GM19452 (cell line): ENCODE data around the gene MSI2.

Experiments used
- ATAC-seq: cut with Tn5 transposase; IDR thresholded peaks from one replicate; pipeline ENCODE4 v1.9.1; 2021; ENCODE audit not compliant: unreplicated experiment

MSI2 gene

GRCh38 chr17:57532556-57532955 lies 276.2 kb downstream of the MSI2 start:
- no peak for ATAC-seq

DNA sequence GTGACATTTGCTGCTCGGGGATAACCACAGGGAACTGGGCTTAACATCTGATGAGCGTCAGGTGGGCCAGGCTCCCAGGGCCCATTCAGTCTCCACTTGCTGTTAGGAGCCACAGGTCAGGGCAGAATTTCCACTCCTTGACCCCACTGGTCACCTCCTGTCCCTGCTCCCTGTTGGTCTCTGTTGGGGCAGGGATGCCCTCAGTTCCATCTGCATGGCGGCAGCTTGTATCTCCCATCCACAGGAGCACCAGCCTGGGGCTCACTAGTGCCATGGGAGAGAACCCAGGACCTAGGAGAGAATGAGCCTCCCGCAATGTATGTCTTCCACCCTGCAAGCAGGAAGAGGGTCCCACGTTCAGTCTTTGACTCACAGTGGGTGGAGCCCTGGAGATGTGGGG lies 276.6 kb downstream of the MSI2 start:
- no peak for ATAC-seq

DNA sequence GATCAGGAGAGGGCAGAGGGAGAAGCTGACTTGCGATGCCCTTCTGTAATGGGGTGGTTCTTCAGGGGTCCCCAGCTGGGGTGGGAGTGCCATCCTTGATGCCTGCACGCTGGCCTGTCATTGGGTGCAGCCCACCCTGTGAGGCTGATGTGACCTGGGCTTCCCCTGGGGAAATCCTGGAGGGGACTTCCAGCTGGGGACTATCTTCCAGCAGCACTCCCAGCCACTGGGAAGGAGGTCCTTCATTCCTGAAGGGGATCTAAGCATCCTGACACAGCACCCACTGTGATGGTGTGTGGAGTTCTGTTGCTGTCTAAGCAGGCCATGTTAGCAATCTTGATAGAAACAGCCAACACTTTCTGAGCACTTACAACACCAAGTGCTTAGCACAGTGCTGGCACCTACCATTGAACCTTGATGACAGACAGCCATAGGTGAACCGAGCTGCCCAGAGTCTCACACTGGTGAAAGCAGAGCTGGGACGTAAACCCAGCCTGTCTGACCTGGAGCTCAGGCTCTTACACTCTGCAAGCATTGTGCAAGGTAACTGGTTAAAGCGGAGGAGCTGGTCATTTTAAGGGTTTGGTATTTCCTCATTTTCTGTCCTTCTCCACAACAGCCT lies 277.5 kb downstream of the MSI2 start:
- ATAC-seq = no peak

DNA sequence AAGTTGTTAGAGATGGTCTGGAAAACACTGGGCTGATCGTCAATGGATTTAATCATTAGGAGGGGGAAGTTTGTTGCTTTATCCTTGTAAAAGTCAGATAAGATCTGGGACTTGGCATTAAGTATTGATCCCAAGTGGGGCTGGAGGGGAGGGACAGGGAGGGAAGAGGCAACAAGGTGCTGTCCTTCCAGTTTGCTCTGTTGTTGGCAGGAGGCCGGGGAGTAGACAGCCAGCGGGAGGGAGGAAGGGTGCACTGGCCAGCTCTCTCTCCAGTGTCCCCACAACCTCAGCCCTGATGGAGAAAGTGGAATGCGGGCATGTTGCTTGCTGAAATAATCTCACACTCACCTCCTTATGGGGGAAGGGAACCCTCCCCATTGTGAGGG lies 278.5 kb downstream of the MSI2 start:
- no peak for ATAC-seq

DNA sequence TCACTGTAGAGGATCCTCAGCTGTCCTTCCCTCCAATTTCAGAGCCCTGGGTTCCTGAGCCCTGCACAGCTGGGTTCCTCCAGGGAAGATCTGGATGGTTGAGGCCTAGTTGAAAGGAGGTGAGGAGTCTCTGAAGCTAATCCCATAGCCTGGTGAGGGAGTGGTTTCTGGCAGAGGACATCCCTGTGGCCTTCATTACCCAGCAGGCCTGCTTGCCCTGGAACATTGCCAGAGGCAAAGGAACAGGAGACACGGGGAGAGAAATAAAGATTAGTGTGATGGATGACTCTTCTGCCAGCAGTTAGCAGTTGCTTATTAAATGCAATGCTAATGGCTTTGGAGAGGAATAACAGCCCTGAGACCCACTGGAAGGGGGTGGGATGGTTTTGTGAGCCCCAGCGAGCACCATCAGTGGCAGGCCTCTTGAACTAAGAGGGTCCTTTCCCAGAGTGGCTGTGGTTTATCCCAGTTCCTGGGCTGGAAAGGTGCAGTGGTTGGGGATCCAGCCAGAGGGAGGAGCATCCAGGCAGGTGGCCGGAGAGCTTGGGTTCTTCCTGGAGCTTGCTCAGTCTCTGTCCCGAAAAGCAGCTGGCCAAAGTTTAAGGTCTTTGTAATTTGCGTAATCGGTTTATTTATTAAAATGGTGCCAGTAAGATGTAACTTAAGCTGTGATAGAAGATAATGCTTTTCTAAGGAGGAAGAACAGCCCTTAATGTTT lies 279.1 kb downstream of the MSI2 start:
- ATAC-seq = no peak

GRCh38 chr17:57536289-57536688 lies 280.0 kb downstream of the MSI2 start:
- ATAC-seq = no peak

- no peak for ATAC-seq
Observed at GRCh38 chr17:57536789-57537523, 280.6 kb downstream of the MSI2 start.

DNA sequence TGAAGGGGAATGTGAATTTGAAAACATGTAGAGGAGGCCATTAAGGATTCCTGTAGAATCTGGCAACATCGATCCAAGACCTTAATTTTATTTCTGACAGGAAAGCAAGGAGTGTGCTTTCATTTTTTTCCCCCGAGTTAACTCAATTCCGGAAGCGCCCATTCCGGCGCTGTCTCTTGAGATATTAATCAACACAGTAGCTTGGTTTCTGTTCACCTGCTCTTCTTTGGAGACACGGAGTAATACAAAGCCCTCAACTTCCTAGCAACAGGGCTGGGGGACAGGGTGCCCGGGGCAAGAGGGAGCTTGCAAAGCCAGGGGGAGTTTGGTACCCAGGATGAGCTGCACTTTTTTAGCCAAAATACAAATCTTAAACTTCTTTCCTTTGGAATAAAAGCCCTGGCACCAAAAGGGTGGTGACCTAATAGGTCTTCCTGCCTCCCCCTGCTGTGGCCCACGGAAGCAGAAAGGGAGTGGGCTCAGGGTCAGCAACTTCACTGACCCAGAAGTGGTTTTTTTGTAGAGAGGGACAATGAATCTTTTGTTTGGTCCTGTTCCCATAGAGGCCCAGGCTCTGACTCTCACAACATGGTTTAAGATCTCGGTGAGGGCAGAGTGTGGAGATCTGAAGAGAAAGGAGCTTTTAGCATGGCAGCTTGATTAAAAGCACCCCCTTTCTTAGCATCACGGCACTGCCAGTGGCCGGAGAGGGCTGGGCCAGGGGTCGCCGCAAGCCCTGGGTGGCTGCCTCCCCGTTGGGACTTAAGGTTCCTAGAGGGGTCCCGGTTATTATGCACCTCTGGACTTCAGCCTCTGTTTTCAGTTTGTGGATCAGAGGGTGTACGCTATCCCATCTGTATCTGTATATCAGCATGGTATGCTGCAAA lies 281.4 kb downstream of the MSI2 start:
- ATAC-seq = no peak

DNA sequence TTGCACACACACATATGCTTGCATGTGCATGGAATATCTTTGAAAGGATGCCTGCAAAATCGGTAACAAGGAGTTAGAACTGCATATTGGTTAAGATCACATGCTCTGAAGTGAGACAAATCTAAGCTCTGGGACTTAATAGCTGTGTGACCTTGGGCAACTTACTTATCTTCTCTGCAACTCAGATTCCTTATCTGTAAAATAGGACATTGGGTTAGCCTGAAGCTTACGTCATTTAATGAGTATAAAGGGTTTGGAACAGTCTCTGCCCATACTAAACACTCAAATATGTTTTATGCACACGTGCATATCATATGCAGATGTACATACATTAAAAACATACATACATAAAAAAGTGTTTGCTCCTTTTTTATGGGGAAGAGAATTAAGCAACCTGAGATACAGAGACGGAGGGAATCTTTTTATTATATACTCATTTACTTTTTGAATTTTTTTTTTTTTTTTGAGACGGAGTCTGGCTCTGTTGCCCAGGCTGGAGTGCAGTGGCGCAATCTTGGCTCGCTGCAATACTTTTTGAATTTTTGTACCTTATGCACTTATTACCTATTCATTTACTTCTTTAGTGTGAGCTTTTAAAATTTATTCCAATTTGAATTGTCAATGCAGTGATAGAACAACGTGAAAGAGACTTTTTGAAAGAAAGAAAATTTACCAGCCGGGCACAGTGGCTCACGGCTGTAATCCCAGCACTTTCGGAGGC lies 282.6 kb downstream of the MSI2 start:
- ATAC-seq = no peak

- ATAC-seq = no peak
Observed at GRCh38 chr17:57539529-57540301, 283.4 kb downstream of the MSI2 start.

GRCh38 chr17:57540596-57540995 lies 284.3 kb downstream of the MSI2 start:
- ATAC-seq = no peak

GRCh38 chr17:57541049-57541448 lies 284.7 kb downstream of the MSI2 start:
- ATAC-seq = no peak

- no peak for ATAC-seq
Observed at GRCh38 chr17:57541472-57542394, 285.4 kb downstream of the MSI2 start.

GRCh38 chr17:57542510-57542909 lies 286.2 kb downstream of the MSI2 start:
- ATAC-seq = no peak

DNA sequence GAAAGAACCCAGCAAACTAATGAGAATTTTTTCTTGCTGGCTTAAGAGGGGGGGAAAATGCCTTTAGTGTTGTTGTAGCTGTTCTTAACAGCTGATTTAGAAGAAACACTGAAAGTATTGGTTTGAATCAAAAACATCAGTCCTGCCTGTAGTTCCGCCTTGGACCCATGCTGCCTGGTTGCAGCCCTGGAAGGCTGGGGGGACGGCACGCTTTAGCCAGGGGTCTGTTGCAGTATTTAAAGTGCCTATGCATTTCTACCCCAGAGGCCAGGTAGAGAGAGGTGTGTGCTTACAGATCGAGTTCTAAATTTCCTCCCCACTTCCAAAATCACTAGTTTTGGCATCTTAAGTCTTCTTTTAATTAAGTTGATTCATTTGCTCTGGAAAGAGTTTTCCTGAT lies 286.9 kb downstream of the MSI2 start:
- no peak for ATAC-seq

- ATAC-seq = no peak
Observed at GRCh38 chr17:57544401-57544800, 288.1 kb downstream of the MSI2 start.

DNA sequence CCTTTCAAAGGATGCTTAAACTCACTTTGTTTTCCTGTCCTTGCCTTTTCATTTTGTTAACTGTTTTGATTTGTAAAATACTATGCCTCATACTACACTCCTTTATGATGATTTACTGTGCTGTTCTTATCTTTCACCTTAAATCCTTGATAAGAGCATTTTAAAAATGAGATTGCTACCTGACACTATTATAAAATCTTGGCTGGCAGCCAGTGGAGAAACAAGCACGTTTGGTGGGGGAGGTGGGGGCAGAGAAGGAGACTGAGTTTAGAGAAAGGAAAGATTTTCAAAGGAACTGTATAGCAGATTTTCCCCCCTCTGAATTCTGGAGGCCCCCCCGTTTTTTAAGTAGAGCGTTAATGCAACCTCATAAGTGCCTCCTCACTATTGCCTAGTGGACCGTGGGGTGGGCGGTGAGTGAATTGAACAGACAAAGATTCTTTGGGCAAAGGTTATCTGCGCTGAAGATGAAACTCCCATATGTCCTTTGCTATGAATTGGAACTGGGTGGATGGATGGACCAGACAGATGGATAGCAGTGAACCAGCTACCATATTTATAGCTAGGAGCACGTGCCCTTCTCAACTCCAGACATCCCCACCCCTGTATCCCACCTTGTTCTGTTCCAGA lies 288.6 kb downstream of the MSI2 start:
- ATAC-seq = no peak

- no peak for ATAC-seq
Observed at GRCh38 chr17:57545731-57546342, 289.5 kb downstream of the MSI2 start.
